HL-60 (cell line): ENCODE data around the gene SLC4A4.

Source experiments
- CTCF ChIP-seq: IDR thresholded peaks from one replicate; pipeline ENCODE4 v1.5.1; 2011; ENCODE audit warnings: low read length, control low read depth, inconsistent platforms; ENCODE audit not compliant: insufficient read depth
- GABPA ChIP-seq: IDR thresholded peaks from 2 replicates; pipeline ENCODE4 v1.6.1; 2012; ENCODE audit warnings: low read depth
- POLR2AphosphoS5 ChIP-seq: IDR thresholded peaks from 2 replicates; pipeline ENCODE4 v1.6.1; 2012; ENCODE audit warnings: low read depth
- REST ChIP-seq: IDR thresholded peaks from 2 replicates; pipeline ENCODE4 v1.6.1; 2012; ENCODE audit warnings: low read depth; ENCODE audit not compliant: insufficient replicate concordance

GRCh38 chr4:71440612-71441011, 101.8 kb downstream of the SLC4A4 start:
- TF ChIP-seq POLR2AphosphoS5 (no peak), CTCF (no peak), GABPA (no peak), REST (no peak)
